Stimulated activated naive CD8-positive, alpha-beta T cell treated with anti-CD3 and anti-CD28 coated beads, Interleukin-15, Interleukin-2, amounts not matched to agents 100 ng/mL and 50 ng/mL, for 24 hours (primary cell): ENCODE measurements around the gene CCDC32.
"Not testable (repeated sequence)": the region's sequence is repeated elsewhere in the genome, so short reads cannot be mapped to it uniquely, and the experiment has no call there.

Source experiments
- H3K27ac Mint-ChIP-seq: one replicate; pipeline ENCODE4 v1.8.0; 2021; ENCODE audit warnings: mild to moderate bottlenecking, mixed read lengths
- H3K27me3 Mint-ChIP-seq: one replicate; pipeline ENCODE4 v1.8.0; 2021; ENCODE audit warnings: mixed read lengths
- H3K36me3 Mint-ChIP-seq: one replicate; pipeline ENCODE4 v1.8.0; 2021; ENCODE audit warnings: low read depth, mixed read lengths
- H3K4me1 Mint-ChIP-seq: one replicate; pipeline ENCODE4 v1.8.0; 2021; ENCODE audit warnings: low read depth, mixed read lengths
- H3K4me3 Mint-ChIP-seq: one replicate; pipeline ENCODE4 v1.8.0; 2021; ENCODE audit warnings: mild to moderate bottlenecking, mixed read lengths
- H3K9me3 Mint-ChIP-seq: one replicate; pipeline ENCODE4 v1.8.0; 2021; ENCODE audit warnings: mixed read lengths

The CCDC32 gene

DNA sequence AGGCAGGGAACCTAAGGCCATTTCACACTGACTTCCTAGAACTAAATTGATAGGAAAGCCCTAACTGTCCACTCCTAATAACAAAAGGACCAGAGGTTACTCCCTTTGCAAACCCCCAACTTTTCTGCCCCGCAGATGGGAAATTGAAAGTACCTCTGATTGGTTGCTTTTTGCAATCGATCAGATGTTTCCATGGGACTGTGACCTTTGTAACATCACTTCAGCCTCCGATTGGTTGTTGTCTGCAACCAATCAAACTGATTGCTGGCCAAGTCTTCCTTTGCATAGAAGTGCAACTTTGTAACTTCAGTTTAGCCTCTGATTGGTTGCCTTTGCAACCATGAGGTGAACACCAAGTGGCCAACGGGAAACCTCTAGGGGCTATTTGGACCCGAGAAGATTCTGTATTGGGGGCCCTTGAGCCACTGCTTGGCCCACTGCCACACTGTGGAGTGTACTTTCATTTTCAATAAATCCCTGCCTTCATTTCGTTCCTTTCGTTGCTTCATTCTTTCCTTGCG, 17.9 kb upstream of the CCDC32 start:
- Mint-ChIP-seq H3K4me1 (no peaks in the 10 kb centered on the region), H3K36me3 (no peaks in the 10 kb centered on the region), H3K4me3 (peak overlapping the region; percentile 38), H3K27ac (no peak overlapping the region), H3K27me3 (no peaks in the 10 kb centered on the region), H3K9me3 (no peaks in the 10 kb centered on the region)

DNA sequence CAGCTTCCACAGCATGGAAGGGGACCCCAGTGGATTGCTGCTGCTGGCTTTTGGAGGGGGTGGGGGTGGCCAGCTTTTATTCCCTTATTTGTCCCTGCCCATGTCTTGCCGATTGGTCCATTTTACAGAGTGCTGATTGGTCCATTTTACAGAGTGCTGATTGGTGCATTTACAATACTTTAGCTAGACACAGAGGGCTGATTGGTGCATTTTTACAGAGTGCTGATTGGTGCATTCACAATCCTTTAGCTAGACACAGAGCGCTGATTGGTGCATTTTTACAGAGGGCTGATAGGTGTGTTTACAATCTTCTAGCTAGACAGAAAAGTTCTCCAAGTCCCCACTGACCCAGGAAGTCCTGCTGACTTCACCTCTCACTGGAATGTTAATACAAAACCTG, 17.0 kb upstream of the CCDC32 start:
- not testable (repeated sequence) for H3K27me3 Mint-ChIP-seq, H3K36me3 Mint-ChIP-seq, H3K4me1 Mint-ChIP-seq, H3K27ac Mint-ChIP-seq, H3K9me3 Mint-ChIP-seq, H3K4me3 Mint-ChIP-seq

GRCh38 chr15:40578892-40579291, 14.1 kb upstream of the CCDC32 start:
- peaks cover 14% of the 10 kb centered on the region for H3K36me3 Mint-ChIP-seq
- no peaks in the 10 kb centered on the region for H3K9me3 Mint-ChIP-seq
- H3K27me3 Mint-ChIP-seq, result no peaks in the 10 kb centered on the region
- no peak overlapping the region for H3K27ac Mint-ChIP-seq
- peaks cover 11% of the 10 kb centered on the region for H3K4me1 Mint-ChIP-seq
- H3K4me3 Mint-ChIP-seq, result no peak overlapping the region

DNA sequence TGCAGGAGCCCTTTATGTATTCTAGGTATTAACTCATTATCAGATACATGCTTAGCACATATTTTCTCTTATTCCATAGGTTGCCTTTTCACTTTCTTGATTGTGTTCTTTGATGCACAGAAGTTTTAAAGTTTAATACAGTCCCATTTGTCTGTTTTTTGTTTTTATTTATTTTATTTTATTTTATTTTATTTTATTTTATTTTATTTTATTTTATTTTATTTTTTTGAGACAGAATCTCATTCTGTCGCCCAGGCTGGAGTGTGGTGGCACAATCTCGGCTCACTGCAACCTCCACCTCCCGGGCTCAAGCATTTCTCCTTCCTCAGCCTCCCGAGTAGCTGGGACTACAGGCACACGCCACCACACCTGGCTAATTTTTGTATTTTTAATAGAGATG, 12.1 kb upstream of the CCDC32 start:
- H3K9me3 Mint-ChIP-seq, H3K27ac Mint-ChIP-seq, H3K27me3 Mint-ChIP-seq, H3K4me3 Mint-ChIP-seq: not testable (repeated sequence)
- Mint-ChIP-seq H3K4me1 (peaks cover 19% of the 10 kb centered on the region), H3K36me3 (peaks cover 24% of the 10 kb centered on the region)

DNA sequence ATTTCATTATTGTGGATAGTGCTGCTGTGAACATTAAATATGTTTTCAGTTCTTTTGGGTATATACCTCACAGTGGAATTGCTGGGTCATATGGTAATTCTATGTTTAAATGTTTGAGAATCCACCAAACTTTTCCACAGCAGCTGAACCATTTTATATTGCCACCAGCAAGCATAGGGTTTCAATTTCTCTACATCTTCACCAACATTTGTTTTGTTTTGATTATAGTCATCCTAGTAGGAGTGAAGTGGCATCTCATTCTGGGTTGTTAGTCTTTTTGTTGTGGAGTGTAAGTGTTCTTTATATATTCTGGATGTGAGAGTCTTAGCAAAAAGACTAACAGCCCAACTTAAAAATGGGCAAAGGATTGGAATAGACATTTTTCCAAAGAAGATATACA, 10.3 kb upstream of the CCDC32 start:
- Mint-ChIP-seq H3K9me3 (no peaks in the 10 kb centered on the region), H3K4me1 (peaks cover 35% of the 10 kb centered on the region), H3K27ac (no peak overlapping the region), H3K27me3 (no peaks in the 10 kb centered on the region), H3K36me3 (peaks cover 37% of the 10 kb centered on the region), H3K4me3 (no peak overlapping the region)

DNA sequence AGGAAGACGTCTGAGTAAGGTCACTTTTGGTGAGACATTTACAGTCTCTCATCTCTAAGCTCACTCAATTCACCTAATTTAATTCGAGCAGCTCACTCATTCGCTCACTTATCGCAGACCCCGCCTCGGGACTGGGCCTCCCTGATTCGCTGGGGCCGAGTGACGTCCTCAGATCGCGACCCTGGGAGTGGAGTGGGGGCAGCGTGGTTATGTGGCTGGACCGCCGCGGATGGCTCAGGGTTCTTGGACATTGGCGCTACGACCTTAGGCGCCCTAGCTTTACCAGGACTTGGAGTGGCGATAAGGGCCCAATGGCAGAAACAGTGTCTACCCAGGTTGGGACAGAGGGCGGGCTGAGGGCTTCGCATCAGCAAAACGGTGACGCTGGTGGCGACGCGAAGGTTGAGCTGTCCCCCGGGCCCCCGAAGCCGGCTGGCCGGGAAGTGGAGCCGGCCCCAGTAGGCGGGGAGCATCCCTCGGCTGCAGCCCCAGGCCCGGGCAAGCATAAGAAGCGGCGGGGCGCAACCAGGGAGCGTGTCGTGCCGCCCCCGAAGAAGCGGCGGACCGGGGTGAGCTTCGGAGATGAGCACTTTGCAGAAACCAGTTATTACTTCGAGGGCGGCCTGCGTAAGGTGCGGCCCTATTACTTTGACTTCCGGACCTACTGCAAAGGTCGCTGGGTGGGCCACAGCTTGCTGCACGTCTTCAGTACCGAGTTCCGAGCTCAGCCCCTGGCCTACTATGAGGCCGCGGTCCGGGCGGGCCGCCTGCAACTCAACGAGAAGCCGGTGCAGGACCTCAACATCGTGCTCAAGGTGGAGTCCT, 4.5 kb upstream of the CCDC32 start, which contains the start of gene RPUSD2:
Gene RPUSD2 (plus strand): TSS at position 171 of the 825 bp plus-strand sequence. CDS start 39 bp downstream, at position 210.
- Mint-ChIP-seq H3K27me3 (no peaks in the 10 kb centered on the region), H3K4me1 (peaks cover 59% of the 10 kb centered on the region), H3K36me3 (peaks cover 27% of the 10 kb centered on the region), H3K27ac (peak within 1 kb of the TSS; percentile 95), H3K9me3 (no peaks in the 10 kb centered on the region), H3K4me3 (peak within 1 kb of the TSS; percentile 98)

DNA sequence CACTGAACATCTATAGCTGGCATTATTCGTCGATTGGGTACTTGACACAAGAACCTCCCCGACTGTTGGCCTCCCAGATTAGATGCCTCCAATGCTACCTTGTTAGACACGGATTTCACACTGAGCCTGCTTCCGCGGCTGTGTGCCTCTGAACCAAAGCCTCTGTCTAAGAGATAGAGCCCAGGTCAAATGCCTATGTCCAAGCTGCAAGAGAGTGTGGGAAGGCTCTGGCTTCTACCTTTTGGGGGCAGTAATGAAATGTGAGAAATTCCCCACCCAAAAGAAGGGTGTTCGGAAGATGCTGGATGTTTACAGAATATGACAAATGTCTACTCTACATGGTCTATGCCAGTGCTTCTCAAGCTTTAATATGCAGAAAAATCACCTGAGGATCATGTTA, 2.3 kb upstream of the CCDC32 start:
- Mint-ChIP-seq H3K4me3 (no peak overlapping the region), H3K36me3 (peaks cover 13% of the 10 kb centered on the region), H3K4me1 (peaks cover 66% of the 10 kb centered on the region), H3K27ac (no peak overlapping the region), H3K9me3 (no peaks in the 10 kb centered on the region), H3K27me3 (no peaks in the 10 kb centered on the region)

- H3K4me3 Mint-ChIP-seq, result peak overlapping the region; percentile 95
- H3K27ac Mint-ChIP-seq, result peak overlapping the region; percentile 87
- H3K9me3 Mint-ChIP-seq, result no peaks in the 10 kb centered on the region
- no peaks in the 10 kb centered on the region for H3K27me3 Mint-ChIP-seq
- peaks cover 69% of the 10 kb centered on the region for H3K4me1 Mint-ChIP-seq
- H3K36me3 Mint-ChIP-seq, result peaks cover 16% of the 10 kb centered on the region
Observed at GRCh38 chr15:40565333-40566238, 744 bp upstream of the CCDC32 start.

- H3K4me1 Mint-ChIP-seq, result peaks cover 73% of the 10 kb centered on the region
- peaks cover 32% of the 10 kb centered on the region for H3K36me3 Mint-ChIP-seq
- H3K27me3 Mint-ChIP-seq, result no peaks in the 10 kb centered on the region
- H3K27ac Mint-ChIP-seq, result peak overlapping the region; percentile 43
- H3K9me3 Mint-ChIP-seq, result no peaks in the 10 kb centered on the region
- H3K4me3 Mint-ChIP-seq, result peak overlapping the region; percentile 95
Observed at GRCh38 chr15:40563426-40563825, 1.4 kb downstream of the CCDC32 start.

DNA sequence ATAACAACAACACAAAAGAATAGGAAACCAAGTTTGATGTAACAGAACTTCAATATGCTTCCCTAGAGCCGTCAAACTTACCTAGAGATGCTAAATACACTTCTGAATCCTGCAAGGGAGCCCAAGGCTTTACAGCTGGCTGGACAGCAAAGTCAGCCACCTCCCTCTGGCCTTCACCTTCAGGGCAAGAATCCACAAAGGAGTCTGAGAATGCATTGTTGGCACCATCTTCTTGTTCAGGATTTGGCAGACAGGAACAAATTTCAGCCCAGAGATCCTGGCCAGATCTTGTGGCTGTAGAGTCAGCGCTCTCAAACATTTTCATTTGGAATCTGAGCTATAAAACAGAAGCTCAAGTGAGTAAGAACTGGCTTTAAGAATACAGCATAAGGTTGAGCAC, 2.2 kb downstream of the CCDC32 start:
- H3K27ac Mint-ChIP-seq, result no peak overlapping the region
- peaks cover 75% of the 10 kb centered on the region for H3K4me1 Mint-ChIP-seq
- no peak overlapping the region for H3K4me3 Mint-ChIP-seq

GRCh38 chr15:40558952-40559742, 5.7 kb downstream of the CCDC32 start:
- Mint-ChIP-seq H3K27ac (peak overlapping the region; percentile 57), H3K36me3 (peaks cover 69% of the 10 kb centered on the region), H3K9me3 (no peaks in the 10 kb centered on the region), H3K4me1 (peaks cover 66% of the 10 kb centered on the region), H3K4me3 (no peak overlapping the region), H3K27me3 (no peaks in the 10 kb centered on the region)

More for the DNA sequence above, 2.2 kb downstream of the CCDC32 start:
- Mint-ChIP-seq H3K9me3 (no peaks in the 10 kb centered on the region), H3K27me3 (no peaks in the 10 kb centered on the region), H3K36me3 (peaks cover 38% of the 10 kb centered on the region)

DNA sequence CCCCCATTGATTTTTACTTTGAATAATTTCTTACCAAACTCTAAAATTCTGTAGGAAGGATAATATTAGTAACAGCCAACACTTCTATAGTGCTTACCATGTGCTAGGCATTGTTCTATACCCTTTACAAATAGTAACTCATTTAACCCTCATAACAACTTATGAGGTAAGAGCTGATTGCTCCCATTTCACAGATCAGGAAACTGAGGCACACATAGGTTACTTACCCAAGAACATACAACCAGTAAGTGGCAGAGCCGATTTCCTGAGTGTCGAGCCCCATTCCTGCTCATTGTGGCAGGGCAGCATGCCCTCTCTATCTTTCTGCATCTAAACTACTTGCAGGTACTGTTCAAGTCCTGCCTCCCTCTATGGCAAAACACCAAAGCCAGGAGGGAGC, 9.0 kb downstream of the CCDC32 start:
- Mint-ChIP-seq H3K4me3 (no peak overlapping the region), H3K4me1 (peaks cover 39% of the 10 kb centered on the region), H3K9me3 (no peaks in the 10 kb centered on the region), H3K27me3 (no peaks in the 10 kb centered on the region), H3K36me3 (peaks cover 79% of the 10 kb centered on the region), H3K27ac (no peak overlapping the region)

DNA sequence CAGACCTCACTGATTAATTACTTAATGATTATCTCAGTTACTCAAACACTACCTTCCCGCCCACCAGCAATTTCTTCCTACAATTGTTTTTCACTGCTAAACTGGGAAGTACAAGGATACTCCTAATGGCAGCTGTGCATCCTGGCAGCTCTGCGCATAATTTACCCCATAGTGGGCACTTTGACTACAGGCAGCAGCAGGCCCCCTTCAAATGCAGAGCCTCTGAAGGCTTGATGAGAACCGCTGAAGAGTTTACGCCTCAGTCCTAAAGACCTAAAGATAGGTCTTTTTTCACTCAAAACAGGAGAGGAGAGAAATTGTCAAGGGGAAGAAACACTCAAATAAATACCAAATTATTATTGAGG, 10.7 kb downstream of the CCDC32 start:
- Mint-ChIP-seq H3K27me3 (no peaks in the 10 kb centered on the region), H3K9me3 (no peaks in the 10 kb centered on the region), H3K27ac (no peak overlapping the region), H3K36me3 (peaks cover 80% of the 10 kb centered on the region), H3K4me3 (no peak overlapping the region), H3K4me1 (peaks cover 33% of the 10 kb centered on the region)

- peaks cover 63% of the 10 kb centered on the region for H3K36me3 Mint-ChIP-seq
- H3K4me3 Mint-ChIP-seq, result peak overlapping the region; percentile 24
- H3K9me3 Mint-ChIP-seq, result no peaks in the 10 kb centered on the region
- H3K27me3 Mint-ChIP-seq, result no peaks in the 10 kb centered on the region
- H3K27ac Mint-ChIP-seq, result peak overlapping the region; percentile 59
- peaks cover 17% of the 10 kb centered on the region for H3K4me1 Mint-ChIP-seq
Observed at GRCh38 chr15:40550341-40551037, 14.4 kb downstream of the CCDC32 start.
